ENCODE results near the gene TBXA2R.
"Not testable (repeated sequence)": the region's sequence is repeated elsewhere in the genome, so short reads cannot be mapped to it uniquely, and the experiment has no call there.

Gene TBXA2R

DNA sequence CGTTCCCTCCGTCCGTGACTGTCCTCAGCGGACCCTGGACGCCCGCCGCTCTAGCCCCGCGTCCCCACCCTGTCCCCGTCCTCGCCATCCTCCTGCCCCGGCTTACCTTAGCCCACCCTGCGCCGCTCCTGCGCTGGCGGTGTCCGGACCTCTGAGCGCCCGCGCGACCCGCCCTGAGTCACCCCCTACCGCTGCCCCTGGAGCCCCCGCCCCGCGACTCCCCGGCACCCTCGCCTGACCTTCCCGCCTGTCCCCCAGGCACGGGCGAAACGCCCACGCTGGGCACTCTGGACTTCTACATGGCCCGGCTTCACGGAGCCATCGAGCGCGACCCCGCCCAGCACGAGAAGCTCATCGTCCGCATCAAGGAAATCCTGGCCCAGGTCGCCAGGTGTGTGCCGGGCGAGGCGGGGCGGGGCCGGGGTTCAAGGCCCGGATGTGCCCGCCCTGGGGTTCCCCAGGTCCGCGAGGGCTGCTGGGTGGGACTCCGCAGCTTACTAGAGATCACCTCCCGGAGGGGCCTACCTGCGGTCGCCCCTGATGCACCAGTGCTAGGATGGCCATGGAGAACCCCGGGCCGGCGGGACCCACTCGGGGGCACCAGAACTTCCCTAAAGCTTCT, 28.8 kb downstream of the TBXA2R start:
- DNase-seq (ENCODE audit: low read depth), result no peak

DNA sequence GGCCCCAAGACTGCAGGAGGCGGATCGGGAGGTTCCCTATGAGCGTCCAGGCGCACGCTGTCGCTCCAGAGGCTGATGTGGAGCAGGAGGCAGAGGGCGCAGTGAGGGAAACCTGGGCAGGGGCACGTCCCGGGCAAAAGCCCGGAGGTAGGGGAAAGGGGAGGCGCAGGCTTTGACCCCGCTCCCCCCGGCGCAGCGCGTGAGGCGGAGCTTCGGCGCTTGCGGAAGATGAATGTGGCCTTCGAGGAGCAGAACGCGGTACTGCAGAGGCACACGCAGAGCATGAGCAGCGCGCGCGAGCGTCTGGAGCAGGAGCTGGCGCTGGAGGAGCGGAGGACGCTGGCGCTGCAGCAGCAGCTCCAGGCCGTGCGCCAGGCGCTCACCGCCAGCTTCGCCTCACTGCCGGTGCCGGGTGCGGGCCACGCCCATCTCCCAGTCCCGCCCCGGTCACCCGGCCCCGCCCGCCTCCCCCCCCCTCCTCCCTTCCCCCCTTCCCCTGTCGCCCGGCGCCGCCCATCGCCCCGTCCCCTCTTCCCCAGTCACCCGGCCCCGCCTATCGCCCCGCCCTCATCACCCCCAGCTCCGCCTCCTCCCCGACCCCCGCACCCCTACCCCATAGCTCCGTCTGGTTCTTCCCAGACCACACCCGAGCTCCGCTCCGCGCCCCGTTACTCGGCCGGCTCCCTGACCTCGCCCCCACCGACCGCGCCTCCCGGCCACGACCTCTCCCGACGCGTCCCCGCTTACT, 29.8 kb downstream of the TBXA2R start:
- no peak for DNase-seq (ENCODE audit: low read depth)

DNA sequence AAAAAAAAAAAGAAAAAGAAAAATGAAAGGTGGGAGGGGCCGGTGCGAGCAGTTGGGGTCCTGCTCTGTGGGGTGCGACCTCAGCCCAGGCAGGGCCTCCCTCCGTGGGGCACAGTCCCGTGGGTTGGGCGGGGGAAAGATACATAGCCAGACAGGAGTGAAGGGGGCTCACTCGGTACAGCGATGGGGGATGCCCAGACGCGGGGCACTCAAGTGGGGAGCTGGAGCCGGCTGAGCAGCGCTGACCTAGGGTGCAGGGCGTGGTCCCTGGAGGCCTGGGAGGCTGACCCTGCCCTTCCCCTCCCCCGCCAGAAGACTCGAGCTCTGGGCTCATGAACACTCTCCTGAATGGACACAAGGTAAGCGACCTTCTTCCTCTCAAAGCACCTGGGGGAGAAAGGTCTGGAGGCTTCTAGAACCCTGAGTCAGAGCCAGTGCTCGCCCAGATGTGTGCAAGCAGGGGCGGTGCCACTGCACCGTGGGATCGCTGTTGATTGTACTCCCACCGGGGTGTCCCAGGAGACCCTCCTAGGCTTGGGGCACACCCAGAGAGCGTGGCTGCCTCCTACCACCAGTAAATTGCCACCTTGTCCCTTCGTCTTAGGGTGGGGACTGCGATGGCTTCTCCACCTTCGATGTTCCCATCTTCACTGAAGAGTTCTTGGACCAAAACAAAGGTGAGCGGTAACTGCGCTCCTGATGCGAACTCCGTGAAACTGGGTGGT, 30.6 kb downstream of the TBXA2R start:
- no peak for DNase-seq (ENCODE audit: low read depth)

DNA sequence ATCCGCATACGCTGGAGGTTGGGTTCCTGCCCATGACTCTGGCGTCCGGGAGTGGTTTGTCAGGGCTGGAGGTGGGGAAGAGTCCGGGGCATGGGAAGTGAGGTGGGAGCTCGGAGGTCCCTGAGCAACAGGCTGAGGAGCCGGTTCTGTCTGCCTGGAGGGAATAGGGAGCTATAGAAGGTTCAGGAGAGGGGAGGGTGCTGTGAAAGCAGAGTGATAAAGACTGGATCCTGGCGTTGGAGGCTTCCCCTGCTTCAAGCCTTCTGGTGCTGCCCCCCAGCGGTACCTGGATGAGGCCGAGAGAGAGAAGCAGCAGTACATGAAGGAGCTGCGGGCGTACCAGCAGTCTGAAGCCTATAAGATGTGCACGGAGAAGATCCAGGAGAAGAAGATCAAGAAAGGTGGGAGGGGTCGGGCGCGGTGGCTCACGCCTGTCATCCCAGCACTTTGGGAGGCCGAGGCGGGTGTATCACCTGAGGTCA, 31.4 kb downstream of the TBXA2R start:
- DNase-seq (ENCODE audit: low read depth), result no peak

DNA sequence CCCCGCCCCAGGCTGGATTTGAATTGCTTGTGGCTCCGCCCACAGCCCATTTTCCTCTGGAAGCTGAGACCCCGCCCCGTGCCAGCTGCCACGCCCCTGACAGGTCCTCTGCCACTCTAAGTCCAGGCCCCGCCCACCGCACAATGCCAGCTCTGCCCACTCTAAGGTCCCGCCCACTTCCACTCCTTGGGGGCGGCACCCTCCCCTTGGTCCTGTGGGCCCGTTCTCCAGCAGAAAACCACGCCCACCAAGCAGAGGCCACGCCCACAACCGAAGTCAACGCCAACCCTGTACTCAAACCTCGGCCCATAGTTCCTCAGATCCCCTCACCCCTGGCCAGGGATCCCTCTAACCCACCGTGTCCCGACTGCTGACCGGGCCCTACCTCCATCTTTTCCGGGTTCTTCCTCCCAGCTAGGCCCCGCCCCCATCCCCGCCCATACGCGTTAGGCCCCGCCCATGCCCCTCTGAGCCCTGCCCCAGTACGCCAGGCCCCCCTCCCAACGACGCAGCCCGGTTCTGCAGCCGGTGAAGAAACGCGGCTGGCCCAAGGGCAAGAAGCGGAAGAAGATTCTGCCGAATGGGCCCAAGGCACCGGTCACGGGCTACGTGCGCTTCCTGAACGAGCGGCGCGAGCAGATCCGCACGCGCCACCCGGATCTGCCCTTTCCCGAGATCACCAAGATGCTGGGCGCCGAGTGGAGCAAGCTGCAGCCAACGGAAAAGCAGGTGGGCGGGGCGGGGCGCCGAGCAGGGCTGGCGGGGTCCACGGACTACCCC, 32.6 kb downstream of the TBXA2R start:
- DNase-seq (ENCODE audit: low read depth), result peak; percentile 96

DNA sequence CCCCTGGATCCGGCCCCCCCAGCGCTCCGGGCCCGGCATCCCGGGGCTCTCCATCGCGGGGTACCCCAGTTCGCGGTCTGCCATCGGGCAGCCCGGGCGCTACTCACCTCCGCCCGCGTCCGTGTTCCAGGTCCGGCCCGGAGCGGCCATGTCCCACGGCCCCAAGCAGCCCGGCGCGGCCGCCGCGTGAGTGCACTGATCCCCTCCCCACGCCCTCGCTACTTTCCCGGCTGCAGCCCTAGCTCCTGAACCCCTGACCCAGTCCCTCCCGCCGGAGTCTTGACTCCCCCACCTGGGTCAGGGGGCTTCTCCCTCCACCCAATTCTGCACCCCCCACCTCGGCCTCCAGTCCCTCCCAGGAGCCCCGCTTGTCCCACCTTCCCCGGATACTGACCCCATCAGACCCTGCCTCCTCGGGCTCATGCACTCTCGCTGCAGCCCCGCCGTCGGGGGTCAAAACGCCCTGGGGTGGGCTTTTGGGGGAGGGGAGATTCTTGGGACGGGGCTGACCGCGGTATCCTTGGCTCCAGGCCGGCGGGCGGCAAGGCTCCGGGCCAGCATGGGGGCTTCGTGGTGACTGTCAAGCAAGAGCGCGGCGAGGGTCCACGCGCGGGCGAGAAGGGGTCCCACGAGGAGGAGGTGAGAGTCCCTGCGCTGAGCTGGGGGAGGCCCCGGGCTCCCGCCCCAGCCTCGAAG, 33.4 kb downstream of the TBXA2R start:
- no peak for DNase-seq (ENCODE audit: low read depth)

DNA sequence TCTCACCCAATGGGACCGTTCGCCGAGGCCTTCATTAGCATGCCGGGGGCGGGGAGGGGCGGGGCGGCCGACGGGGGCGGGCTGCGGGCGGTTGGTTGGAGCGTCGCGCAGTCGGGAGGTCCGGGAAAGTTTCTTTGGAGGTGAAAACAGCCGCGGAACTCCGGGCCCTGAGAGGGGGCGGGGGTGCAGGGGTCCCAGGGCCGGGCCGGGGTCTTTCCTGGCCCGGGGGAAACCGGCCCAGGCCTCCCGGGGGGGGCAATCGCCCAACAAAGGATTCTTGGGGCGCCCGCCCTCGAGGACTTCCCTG, 33.9 kb downstream of the TBXA2R start, which contains the start of gene HMG20B:
HMG20B (plus strand) TSS at position 90 of the 307 bp plus-strand sequence. CDS start 366 bp downstream, outside the sequence.
- DNase-seq (ENCODE audit: low read depth), result no peak

DNA sequence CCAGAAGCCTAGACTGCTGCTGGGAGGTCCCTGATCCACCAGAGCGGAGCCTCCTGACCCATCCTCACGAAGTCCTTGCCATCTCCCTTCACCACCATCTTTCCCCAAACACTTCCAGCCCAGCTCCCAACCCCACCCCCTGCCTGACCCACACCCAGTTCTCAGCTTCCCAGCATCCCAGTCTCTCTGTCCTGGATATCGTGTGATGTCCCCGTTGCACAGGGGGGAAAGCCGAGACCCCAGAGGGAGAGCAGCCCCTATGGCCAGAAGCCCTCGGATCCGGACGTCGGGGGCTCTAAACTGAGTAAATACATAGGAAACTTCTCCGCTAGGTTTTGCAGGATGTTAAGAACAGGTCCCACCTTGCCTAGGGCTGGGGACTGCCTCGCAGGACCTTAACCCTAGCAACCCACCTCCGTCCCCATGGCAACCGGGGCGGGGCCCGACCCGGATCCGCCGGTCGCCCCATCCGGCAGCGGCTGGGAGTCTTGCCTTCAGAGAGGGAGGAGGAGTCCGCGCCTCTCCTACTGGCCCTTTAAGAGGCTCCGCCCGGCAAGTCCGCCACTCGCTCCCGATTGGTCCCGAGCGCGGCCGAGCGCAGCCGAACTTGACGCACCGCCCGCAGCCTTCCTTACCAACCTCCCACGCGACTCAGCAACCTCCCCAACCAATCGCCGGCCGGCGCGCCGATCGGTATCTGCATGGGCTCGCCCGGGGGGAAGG, 34.4 kb downstream of the TBXA2R start:
- peak; percentile 100 for DNase-seq (ENCODE audit: low read depth)

DNA sequence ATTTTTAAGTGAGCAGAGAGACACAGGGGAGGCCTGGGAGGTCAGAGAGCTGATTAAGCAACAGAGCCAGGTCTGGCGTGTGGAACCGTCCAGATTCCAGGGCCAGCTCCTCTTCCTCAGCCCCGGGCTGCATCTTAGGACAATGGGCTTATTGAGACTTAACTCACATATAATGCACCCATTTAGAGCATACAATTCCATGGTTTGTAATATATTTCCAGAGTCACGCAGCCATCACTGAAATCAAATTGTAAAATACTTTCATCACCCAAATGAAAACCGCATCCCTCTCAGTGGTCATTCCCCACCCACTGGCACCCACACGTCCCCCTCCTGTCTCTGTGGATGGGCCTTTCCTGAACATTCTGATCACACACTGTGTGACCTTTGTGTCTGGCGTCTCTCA, 36.1 kb downstream of the TBXA2R start:
- DNase-seq (ENCODE audit: low read depth), result no peak

DNA sequence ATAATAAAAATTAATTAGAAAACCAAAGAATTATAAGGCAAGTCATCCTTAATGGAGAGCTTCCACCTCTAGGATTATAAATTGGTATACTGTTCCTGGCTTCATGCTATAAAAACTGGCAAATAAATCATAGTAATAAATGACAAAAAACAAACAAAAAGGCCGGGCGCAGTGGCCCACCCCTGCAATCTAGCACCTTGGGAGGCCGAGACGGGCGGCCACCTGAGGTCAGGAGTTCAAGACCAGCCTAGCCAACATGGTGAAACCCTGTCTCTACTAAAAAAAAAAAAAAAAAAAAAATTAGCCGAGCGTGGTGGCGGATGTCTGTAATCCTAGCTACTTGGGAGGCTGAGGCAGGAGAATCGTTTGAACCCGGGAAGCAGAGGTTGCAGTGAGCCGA, 36.6 kb downstream of the TBXA2R start:
- not testable (repeated sequence) for DNase-seq (ENCODE audit: low read depth)

DNA sequence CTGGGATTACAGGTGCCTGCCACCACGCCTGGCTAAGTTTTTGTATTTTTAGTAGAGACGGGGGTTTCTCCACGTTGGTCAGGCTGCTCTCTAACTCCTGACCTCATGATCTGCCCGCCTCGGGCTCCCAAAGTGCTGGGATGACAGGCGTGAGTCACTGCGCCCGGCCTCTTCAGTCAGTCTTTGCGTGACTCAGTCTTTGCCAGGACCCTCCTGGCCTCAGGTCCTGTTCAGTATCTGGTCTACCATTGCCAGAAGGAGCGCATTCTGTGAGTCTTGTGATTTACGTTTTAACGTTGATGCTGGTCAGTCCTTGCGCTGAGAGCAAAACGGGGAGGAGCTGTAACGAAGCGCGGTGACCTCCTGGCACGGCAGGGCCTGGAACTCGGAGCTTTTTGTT, 41.5 kb downstream of the TBXA2R start:
- no peak for DNase-seq (ENCODE audit: low read depth)

DNA sequence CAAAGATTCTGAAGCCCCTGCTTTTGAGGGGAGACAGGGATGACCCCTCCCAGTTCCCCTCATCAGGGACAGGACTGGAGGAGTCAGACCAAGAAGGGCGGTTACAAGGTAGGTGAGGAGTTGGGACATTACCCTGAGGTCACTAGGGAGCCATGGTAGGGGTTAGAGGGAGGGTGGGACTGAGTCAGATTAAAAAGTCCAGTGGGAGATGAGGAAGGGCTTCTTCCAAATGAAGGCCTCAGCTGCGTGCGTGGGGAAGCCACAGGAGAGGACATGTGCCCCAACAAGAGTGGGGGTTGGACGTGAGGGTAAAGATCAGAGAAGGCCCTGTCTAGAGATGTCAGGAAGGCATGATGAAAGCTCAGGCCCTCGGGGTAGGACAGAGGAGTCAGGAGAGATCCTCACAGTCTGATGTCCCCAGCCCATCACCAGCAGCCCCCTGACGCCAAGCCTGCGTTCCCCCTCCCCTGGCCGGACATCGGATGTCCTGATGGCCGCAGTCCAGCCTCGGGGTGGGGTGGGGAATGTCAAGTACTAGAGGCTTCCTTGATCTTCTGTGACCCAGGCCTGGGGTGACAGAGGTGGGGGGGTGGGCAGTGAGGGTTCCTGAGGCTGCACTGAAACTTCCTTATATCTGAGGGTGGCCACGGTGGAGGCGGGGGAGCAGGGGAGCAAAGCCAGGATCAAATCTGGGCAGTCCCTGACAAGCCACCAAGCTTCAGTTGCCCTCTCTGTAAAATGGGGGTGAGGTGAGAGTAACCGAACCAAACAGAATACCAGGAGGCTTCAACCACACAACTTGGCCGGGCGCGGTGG, 42.8 kb downstream of the TBXA2R start:
- no peak for DNase-seq (ENCODE audit: low read depth)

DNA sequence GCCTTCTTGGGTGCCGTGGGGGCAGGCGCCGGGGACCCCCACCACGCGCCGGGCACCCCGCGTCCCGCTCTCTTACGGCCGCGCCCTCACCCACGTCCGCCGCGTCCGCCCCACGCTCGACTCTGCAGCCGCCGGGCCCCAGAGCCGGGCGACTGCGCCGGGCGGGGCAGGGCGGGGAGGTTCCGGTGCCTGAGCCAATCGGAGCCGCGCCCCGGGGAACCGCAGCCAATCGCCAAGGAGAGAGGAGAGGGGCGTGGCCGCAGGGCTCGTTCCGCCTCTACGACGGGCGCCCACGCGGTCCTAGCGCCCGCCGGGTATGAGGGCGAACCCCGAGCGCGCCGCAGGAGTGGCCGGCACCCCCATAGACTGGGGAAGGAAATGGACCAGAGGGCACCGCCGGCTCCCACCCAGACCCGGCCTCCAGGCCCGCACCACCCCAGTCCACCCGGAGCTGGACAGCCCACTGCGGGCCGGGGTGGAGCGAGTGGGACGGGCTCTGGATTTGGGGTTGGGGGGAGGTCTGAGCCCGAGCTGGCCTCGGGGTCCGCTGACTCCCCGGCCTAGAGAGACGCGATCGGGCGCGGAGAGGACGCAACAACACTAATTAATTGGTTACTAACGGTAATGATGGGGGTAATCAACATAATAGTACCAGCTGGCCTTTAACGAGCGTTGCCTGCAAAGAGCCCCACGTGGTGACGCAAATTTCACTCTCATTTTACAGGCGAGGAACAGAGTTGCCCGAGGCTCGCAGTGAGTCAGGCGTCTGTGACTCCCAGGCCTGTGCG, 49.0 kb downstream of the TBXA2R start, which contains the start of gene MFSD12:
MFSD12 (minus strand) TSS at position 126 of the 788 bp plus-strand sequence. CDS start 183 bp downstream, outside the sequence.
- peak; percentile 76 for DNase-seq (ENCODE audit: low read depth)

DNA sequence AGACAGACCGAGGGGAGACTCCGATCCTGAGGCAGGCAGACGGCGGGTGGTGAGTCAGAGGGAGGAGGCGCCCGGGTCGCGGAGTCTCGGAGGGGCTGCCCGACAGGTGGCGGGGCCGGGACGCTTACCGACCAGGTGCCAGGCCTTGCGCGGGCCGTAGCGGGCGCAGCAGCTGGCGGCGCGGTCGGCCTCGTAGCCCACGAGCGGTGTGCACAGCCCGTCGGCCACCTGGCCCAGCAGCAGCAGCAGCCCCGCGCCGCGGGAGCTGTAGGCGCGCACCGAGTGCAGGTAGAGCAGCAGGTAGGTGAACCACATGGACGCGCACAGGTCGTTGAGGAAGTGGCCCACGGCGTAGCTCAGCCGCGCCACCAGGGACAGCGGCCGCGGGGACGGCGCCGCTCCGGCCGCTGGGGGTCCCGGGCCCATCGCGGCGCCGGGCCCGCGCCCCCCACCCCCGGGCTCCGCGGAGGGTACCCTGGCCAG, 49.7 kb downstream of the TBXA2R start:
- no peak for DNase-seq (ENCODE audit: low read depth)

DNA sequence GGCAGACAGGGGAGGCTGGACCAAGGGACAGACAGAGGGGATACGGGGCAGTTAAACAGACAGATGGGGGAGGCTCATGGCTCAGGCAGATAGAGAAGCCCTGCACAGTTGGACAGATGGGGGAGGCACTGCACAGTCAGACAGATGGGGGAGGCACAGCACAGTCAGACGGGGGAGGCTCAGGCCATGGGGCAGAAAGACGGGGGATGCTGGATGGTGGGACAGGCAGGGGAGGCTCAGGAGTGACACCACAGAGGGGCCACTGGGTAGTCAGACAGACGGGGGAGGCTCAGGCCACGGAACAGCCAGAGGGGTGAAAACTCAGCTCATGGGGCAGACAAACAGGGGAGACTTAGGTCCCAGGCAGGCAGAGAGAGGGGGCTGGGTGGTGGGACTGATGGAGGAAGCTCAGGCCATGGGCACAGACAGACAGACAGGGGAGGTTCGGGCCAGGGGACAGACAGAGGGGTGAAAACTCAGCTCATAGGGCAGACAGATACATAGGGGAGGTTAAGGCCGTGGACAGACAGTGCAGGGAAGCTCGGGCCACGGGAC, 50.2 kb downstream of the TBXA2R start:
- no peak for DNase-seq (ENCODE audit: low read depth)

DNA sequence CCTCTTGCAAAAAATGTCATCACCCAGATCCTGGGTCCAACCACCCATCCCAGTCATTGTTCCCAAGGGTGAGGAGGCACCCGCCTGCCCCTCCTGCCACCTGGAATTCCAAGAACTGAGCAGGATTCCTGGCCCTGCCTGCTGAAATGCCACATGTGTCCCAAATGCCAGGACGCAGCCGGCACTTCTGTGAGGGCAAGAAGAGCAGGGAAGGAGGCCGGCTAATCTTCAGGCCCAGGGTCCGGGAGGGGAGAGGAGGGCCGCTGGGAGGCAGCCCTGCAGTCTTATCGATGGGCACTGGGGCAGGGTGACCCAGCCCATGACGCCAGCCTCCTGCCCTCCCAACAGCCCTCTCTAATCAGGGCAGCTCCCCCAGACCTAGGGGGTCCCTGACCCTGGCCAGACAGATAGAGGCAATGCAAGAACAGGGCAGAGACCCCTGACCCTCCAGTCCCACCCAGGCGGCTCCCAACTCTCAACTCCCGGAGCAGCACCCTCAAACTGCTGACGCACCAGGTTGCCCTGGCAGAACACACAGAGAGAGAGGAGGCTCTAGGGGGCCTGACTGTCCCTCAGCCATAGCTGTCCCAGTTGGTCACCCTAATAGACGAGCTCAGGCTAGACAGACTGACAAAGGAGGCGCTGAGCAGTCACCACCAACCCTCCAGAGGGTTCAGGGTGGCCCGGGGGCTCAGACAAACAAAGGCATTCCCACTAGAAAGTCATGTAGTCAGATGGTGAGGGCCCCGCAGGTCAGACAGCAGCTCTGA, 50.8 kb downstream of the TBXA2R start:
- no peak for DNase-seq (ENCODE audit: low read depth)

DNA sequence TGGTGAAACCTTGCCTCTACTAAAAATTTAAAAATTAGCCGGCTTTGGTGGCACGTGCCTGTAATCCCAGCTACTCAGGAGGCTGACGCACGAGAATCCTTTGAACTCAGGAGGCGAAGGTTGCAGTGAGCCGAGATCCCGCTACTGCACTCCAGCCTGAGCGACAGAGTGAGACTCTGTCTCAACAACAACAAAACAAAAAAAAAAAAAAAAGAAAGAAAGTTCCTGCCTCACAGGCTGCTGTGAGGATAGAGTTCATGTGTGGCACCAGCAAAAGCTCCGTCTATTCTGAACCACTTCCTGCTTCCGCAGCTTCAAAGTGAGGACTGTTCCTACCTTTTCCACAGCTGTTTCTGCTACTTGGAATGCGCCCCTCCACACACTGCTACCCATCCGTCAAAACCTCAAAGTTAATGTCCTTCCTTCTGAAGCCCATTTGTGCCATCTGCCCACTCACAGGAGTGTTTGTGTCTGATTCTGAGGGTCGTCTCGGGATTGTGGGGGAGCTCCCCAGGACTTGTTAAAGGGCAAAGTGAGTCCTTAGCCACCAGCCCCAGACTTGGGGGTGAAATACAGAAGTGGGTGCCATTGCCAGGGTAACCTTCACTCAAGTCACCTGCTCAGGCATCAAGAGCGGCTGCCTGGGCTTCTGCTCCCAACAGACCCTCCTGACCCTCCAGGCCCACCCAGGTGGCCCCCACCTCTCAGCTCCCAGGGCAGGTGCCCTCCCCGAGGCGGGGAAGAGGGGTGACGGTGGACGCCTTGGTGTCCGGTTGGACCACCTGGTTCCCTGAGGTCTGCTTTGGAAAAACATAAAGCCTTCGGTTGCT, 52.2 kb downstream of the TBXA2R start:
- no peak for DNase-seq (ENCODE audit: low read depth)

Data from CMK (cell line).